ENCODE measurements around the gene CYP2C18. TPM values are rescaled to one million over a fixed set of nuclear protein-coding genes. Genes with fewer than 3 reads are reported as not detected.

The CYP2C18 gene
- total and polyA plus RNA-seq, 2 of the 13 experiments (the other 11 are each of a cell fraction or from before 2014, with no cell fraction given), result 0.07 TPM; not detected in 1

DNA sequence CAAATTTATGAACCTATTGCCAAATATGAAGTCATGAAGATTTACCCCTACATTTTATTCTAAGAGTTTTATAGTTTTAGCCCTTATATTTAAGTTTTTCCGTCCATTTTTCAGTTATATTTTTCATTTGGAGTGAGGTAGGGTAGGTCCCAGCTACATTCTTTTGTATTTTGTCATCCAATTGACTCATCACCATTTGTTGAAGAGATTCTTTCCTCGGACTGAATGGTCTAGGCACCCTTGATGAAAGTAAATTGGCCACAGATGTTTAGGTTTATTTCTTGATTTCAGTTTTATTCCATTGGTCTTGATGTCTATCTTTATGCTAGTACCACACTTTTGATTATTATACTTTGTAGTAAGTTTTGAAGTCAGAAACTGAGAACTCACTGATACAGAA is 101.7 kb downstream of the CYP2C18 start (continued):
- TF ChIP-seq, protein P1, sequence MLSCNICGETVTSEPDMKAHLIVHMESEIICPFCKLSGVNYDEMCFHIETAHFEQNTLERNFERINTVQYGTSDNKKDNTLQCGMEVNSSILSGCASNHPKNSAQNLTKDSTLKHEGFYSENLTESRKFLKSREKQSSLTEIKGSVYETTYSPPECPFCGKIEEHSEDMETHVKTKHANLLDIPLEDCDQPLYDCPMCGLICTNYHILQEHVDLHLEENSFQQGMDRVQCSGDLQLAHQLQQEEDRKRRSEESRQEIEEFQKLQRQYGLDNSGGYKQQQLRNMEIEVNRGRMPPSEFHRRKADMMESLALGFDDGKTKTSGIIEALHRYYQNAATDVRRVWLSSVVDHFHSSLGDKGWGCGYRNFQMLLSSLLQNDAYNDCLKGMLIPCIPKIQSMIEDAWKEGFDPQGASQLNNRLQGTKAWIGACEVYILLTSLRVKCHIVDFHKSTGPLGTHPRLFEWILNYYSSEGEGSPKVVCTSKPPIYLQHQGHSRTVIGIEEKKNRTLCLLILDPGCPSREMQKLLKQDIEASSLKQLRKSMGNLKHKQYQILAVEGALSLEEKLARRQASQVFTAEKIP (CRISPR knock-in tag; IDR thresholded peaks at IDR 0.05; ENCODE audit: borderline replicate concordance), result no peak
- TF ChIP-seq GATA4 (IDR thresholded peaks at IDR 0.05; ENCODE audit: borderline replicate concordance, low read depth) (no peak), ATF1 (CRISPR knock-in tag; IDR thresholded peaks at IDR 0.05) (no peak), ZNF737 (CRISPR knock-in tag; IDR thresholded peaks at IDR 0.05; ENCODE audit: borderline replicate concordance) (no peak), ZFYVE20 (CRISPR knock-in tag; IDR thresholded peaks at IDR 0.05; ENCODE audit: borderline replicate concordance, low read depth) (no peak), HMG20B (CRISPR knock-in tag; conservative IDR thresholded peaks at IDR 0.05) (no peak), POLR2AphosphoS2 (IDR thresholded peaks at IDR 0.05; ENCODE audit: low read depth, low read length) (no peak)
- TF ChIP-seq, protein P2, sequence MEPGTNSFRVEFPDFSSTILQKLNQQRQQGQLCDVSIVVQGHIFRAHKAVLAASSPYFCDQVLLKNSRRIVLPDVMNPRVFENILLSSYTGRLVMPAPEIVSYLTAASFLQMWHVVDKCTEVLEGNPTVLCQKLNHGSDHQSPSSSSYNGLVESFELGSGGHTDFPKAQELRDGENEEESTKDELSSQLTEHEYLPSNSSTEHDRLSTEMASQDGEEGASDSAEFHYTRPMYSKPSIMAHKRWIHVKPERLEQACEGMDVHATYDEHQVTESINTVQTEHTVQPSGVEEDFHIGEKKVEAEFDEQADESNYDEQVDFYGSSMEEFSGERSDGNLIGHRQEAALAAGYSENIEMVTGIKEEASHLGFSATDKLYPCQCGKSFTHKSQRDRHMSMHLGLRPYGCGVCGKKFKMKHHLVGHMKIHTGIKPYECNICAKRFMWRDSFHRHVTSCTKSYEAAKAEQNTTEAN (CRISPR knock-in tag; conservative IDR thresholded peaks at IDR 0.05), result no peak

Other genes starting within 250 kb of the CYP2C18 start
- 84.6 and 140 TPM in 2 replicates for gene HELLS, start 137.9 kb upstream of the CYP2C18 start, total RNA-seq (2016; rRNA removed; fragmentation: Illumina TruSeq; extraction: Trizol)
- 16.0 and 22.6 TPM in 2 replicates for gene HELLS, start 137.9 kb upstream of the CYP2C18 start, polyA plus RNA-seq (2011; rRNA removed)
- gene CYP2C19, start 79.0 kb downstream of the CYP2C18 start, total RNA-seq (2016; rRNA removed; fragmentation: Illumina TruSeq; extraction: Trizol), result not detected in 2 replicates
- gene CYP2C19, start 79.0 kb downstream of the CYP2C18 start, polyA plus RNA-seq (2011; rRNA removed), result not detected in 2 replicates